Ammon's horn (tissue), 1 donor: ENCODE measurements around the gene PAGR1.
"Not testable (repeated sequence)": the region's sequence is repeated elsewhere in the genome, so short reads cannot be mapped to it uniquely, and the experiment has no call there.

ENCODE experiments used
- DNase-seq: peaks from one replicate; pipeline ENCODE4 v3.0.0-alpha.2; 2016; ENCODE audit warnings: low spot score

The PAGR1 gene

DNA sequence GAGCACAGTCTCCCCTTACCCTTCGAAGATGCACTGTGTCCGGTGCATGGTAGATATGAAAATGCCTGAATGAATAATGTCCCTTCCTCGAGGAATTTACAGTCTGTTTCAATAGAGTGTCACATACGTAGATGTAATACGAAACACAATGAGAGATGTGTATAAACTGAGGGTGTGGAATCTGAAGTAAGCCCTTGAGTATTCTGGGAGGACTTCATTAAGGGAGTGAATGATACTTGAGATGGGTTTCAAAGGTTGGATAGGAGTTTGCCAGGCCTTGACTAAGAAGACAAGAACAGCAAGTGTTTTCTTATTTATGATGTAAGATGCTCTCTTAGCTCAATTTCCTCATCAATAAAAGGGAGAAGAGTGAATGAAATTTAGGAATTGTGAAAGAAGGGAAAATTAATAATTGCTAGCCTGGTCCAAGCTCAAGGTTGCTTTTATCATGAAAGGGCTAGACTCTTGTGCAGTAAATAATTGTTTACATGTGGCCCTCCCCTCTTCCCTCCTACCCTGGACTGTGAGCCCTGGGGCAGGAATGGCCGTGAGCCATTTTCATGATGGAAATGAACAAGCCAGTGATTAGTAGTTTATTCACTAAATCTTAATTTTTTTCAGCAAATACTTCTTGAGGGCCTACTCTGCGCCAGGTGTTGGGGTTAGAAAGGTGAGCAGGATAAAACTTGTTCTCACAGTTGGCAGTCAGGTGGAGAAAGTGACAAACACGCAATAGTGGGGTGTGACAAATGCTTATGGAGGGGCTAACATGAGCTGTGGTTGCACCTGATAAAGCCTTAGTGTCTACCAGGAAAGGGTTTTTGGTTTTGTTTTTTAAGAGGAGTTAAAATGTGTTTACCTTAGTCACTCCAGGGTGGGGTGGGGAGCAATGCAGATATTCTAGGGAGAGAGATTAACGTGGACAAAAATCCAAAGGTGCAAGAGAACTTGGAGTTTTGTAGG lies 23.8 kb upstream of the PAGR1 start:
- DNase-seq, result no peak

DNA sequence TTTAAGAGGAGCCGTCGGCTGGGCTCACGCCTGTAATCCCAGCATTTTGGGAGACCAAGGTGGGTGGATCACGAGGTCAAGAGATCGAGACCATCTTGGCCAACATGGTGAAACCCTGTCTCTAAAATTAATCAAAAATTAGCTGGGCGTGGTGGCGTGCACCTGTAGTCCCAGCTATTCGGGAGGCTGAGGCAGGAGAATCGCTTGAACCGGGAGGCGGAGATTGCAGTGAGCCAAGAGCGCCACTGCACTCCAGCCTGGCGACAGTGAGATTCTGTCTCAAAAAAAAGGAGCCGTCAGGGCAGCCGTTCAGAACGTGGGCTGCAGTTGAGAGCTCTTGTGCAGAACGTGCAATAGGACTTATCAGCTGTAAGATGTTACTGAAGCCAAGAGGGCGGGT lies 22.8 kb upstream of the PAGR1 start:
- DNase-seq, result not testable (repeated sequence)

DNA sequence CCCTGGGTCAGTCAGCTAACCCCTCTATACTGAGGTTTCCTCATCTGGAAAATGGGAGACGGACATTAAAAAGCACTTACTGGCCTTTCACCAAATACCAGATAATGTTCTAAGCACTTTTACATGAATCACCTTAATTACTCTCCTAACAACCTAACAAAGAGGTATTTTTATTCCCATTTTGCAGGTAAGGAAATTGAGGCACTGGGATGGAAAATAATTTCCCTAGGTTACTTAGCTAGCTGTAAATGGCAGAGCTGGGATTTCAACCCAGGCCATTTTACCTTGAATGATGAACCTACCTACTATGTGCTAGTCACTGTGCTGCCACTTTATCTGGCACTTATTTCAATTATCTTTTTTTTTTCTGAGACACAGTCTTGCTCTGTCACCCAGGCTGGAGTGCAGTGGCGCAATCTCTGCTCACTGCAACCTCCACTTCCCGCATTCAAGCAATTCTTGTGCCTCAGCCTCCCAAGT lies 21.7 kb upstream of the PAGR1 start:
- DNase-seq, result no peak

DNA sequence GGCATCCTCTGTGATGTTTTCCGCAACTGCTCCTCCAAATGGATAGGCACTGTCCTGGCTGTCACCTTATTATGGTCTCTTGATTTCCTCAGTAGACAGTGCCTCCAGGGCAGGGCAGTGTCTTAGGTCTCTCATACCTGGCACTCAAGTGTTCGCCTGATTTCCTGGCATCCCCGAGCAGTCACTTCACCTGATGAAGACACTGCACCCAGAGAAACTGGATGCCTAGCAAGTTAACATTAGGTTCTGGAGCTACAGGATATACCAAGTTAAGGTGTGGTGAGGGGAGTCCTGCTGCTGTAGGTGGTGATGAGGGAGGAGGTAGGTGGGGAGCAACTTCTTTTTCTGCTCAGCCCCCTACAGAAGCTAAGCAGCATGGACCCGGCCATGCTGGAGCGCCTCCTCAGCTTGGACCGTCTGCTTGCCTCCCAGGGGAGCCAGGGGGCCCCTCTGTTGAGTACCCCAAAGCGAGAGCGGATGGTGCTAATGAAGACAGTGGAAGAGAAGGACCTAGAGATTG lies 13.5 kb upstream of the PAGR1 start:
- no peak for DNase-seq

DNA sequence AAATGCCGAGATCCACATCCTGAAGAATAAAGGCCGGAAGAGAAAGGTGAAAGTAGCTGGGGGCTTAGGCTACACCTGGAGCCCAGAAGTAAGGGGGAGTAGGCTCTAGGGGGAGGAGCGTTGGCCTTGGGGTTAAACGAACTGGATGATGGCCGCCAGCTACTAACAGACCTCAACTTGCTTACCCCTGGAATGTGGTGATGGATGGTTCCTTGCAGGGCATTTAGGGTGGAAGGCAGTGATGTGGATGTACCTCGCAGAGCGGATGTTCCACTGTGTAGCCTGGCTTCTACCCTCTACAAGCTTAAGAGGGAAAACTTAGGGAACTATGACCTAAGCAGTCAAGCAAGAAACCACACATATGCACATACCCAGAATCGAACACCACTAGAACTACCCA lies 11.9 kb upstream of the PAGR1 start:
- DNase-seq, result no peak

DNA sequence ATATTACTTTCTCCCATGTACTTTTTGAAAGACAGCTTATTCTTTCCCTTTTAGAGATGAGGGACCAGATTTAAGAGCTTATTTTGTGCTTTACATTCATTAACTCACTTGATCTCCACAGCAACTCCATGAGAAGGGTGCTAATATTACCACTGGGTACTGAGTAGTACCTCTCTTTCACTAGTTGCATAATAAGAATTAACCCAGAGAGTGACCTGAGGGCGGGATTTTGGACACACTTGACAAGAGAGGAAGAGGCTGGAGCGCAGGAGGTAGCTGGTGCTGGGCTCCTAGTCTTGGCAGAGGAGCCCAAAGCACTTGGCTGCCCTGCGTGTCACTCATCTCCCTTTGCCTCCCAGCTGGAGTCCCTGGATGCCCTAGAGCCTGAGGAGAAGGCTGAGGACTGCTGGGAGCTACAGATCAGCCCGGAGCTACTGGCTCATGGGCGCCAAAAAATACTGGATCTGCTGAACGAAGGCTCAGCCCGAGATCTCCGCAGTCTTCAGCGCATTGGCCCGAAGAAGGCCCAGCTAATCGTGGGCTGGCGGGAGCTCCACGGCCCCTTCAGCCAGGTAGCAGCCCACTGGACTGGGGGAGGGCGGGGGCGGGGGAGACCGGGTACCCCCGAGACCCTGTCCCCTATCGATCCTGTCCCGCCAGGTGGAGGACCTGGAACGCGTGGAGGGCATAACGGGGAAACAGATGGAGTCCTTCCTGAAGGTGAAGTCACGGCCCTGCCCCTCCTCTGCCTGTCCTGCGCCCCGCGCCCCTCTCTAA lies 11.3 kb upstream of the PAGR1 start:
- DNase-seq, result no peak

DNA sequence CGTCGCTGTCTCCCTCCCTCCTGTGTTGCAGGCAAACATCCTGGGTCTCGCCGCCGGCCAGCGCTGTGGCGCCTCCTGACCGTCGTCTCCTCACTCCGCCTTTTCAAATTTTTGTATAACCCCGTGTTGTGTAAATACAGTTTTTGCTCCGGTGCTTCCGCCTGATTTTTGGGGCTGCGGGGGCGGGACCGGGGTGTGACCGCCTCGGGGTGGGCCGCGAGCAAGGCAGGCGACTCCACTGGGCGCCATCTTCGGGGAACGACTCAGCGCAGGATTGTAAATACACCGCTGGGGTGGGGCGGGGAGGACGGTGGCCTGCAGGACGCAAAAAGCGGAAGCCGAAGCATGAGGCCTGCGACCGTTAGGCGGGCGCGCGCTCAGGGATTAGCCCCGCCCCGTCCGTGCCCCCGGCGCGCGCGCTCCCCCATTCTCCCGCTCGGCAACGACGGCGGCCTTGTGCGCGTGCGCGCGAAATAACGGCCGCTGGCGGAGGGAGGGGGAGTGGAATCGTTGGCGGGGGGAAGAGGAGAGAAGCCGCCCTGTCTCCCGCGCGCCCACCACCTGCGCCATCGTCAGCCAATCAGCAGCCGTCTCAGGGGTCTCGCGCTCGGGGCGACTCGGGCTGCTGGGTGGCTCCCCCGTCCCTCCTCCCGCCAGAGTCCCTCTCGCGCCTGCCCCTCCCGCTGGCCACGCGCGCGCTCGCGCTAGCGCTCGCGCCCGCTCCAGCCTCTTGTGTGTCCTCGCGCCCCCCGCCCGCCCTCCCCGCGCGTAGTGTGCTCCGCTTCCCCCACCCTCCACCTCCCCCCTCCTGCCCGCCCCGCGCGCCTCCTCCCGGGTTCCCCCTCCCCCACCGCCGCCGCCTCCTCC lies 10.5 kb upstream of the PAGR1 start:
- DNase-seq, result peak; percentile 97

DNA sequence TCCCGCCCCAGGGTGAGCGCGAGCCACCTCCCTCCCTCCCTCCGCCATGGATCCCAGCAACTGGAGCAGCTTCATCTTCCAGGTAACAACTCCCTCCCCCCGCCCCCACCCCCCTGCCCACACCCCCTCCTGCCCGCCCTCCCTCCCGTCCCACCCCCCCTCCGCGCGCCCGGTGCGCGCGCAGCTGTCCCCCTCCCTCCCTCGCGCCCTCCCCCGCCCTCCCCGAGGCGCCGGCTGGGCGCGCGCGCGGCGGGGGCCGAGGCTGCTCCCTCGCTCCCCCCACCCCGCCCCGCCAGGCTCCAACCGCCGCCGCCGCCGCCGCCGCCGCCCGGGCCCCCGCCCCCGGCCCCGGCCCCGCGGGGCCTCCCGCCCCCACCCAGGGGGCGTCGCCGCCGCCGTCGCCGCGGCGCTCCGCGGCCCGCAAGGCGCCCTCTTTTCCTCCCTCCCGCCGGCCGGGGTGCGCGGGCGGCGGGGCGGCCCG lies 9.8 kb upstream of the PAGR1 start, which contains the start of gene MAZ:
TSS of gene MAZ (plus strand) at position 431 of the 481 bp plus-strand sequence. CDS start 173 bp downstream, outside the sequence.
- DNase-seq, result peak; percentile 66

DNA sequence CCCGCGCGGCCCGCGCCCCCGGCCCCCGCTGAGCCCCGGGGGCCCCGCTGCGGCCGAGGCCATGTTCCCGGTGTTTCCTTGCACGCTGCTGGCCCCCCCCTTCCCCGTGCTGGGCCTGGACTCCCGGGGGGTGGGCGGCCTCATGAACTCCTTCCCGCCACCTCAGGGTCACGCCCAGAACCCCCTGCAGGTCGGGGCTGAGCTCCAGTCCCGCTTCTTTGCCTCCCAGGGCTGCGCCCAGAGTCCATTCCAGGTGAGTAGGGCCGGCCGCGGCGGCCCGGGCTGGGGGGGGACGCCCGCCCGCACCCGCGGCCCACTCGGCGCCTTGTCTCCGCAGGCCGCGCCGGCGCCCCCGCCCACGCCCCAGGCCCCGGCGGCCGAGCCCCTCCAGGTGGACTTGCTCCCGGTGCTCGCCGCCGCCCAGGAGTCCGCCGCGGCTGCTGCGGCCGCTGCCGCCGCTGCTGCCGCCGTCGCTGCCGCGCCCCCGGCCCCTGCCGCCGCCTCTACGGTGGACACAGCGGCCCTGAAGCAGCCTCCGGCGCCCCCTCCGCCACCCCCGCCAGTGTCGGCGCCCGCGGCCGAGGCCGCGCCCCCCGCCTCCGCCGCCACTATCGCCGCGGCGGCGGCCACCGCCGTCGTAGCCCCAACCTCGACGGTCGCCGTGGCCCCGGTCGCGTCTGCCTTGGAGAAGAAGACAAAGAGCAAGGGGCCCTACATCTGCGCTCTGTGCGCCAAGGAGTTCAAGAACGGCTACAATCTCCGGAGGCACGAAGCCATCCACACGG lies 9.1 kb upstream of the PAGR1 start:
- no peak for DNase-seq

DNA sequence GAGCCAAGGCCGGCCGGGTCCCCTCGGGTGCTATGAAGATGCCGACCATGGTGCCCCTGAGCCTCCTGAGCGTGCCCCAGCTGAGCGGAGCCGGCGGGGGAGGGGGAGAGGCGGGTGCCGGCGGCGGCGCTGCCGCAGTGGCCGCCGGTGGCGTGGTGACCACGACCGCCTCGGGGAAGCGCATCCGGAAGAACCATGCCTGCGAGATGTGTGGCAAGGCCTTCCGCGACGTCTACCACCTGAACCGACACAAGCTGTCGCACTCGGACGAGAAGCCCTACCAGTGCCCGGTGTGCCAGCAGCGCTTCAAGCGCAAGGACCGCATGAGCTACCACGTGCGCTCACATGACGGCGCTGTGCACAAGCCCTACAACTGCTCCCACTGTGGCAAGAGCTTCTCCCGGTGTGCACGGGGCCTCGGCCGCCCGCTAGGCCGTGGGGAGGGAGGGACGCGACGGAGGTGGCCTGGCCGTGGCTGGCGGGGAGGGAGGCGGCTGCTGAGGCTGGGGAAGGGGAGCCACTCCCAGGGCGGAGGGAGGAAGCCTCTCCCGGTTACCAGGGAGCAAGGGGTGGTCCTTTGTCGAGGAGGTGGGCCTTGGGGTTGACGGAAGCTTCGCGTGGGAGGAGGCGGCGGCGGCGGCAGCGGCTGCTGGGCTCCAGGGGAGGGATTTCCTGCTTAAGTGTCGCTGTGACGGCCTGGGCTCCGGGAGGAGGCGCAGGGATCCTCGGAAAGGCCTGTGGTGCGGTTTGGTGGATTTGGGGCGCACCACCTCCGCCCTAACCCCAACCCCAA lies 8.3 kb upstream of the PAGR1 start:
- peak; percentile 93 for DNase-seq

DNA sequence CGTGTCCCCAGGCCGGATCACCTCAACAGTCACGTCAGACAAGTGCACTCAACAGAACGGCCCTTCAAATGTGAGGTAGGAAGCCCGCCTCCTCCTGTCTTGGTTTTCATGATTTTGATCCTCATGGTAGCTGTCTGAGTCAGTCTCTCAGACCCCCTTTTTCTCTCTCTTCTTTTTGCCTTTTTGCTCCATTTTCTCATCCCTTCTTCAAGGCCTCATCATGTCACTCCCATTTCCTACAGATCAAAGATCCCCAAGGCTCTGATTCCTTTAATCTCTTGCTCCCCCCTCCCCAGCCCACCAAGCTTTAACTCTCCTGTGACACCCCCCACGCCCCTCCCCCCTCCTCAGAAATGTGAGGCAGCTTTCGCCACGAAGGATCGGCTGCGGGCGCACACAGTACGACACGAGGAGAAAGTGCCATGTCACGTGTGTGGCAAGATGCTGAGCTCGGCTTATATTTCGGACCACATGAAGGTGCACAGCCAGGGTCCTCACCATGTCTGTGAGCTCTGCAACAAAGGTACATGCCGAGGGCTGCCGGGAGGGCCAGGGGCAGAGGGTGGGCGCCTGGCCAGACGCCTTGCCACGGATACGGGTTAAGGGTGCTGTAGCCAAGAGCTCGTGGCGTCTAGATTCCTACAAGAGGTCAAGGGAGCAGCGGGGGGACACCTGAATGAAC lies 7.6 kb upstream of the PAGR1 start:
- DNase-seq, result no peak

DNA sequence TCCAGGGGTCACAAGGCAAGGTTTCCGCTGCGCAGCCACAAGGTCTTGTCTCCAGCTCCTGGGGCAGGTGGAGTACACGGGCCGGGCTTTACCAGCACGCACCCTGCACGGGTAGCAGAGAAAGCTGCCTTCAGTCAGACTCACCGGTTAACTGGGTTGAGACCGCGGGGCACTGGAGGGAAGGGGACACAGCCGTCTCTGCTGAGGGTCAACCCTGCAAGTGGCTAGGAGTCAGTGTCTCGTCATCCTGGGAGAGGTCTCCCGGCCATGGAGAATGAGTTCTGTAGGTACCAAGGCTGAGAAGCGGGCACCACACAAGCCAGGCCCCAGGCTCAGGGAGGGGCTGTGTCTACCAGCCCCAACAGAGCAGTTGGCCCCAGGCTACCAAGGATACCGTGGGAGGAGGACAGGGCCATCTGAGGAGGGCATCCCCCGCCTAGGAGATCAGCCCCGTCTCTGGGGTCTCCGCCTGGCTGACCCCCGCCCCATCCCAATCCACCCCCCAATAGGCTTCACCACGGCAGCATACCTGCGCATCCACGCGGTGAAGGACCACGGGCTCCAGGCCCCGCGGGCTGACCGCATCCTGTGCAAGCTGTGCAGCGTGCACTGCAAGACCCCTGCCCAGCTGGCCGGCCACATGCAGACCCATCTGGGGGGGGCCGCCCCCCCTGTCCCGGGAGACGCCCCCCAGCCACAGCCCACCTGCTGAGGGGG lies 6.8 kb upstream of the PAGR1 start:
- DNase-seq, result no peak

DNA sequence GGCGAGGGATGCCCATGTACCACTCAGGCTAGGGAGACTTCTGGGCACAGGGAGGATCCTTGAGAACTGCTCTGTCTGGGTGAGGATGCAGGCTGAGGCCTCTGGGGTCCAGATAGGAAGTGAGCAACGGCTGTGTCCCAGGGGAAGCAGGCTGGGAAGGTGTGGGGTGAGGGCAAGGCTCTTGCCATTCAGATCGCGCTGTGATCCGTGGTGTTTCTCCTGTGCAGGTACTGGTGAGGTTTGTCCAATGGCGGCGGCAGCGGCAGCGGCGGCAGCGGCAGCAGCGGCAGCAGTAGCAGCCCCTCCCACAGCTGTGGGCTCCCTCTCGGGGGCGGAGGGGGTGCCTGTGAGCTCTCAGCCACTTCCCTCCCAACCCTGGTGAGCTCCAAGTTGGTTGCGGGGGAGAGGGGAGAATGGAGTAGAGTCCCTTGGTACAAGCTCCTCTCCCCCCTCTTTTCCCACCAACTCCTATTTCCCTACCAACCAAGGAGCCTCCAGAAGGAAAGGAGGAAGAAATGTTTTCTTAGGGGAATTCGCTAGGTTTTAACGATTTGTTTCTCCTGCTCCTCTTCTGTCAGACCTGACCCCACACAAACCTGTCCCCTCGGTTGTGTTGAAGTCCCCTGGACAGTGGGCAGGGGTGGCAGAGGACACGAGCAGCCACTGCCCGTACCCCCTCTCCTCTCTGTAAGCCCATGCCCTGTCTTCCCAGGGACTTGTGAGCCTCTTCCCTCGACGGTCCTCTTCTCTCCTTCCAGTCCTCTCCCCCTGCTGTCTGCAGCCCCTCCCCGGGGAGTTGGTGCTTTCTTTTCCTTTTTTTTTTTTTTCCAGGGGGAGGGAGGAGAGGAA lies 5.9 kb upstream of the PAGR1 start:
- DNase-seq, result no peak

DNA sequence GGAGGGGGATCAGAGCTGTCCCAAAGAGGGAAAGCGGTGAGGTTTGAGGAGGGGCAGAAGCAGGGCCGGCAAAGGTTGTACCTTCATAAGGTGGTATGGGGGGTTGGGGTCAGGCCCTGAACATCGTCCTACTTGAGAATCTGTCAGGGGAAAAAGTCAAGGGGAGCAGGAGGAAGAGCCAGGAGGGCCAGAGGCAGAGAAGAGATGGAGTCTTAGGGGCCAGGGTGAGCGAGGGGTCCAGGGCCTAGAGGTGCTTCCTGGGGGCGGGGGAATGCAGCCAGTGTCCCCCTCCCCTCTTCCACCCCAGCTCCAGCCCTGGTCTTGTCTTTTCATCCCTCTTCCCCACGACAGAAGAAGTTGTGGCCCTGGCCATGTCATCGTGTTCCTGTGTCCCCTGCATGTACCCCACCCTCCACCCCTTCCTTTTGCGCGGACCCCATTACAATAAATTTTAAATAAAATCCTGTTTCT lies 5.2 kb upstream of the PAGR1 start:
- DNase-seq, result no peak

DNA sequence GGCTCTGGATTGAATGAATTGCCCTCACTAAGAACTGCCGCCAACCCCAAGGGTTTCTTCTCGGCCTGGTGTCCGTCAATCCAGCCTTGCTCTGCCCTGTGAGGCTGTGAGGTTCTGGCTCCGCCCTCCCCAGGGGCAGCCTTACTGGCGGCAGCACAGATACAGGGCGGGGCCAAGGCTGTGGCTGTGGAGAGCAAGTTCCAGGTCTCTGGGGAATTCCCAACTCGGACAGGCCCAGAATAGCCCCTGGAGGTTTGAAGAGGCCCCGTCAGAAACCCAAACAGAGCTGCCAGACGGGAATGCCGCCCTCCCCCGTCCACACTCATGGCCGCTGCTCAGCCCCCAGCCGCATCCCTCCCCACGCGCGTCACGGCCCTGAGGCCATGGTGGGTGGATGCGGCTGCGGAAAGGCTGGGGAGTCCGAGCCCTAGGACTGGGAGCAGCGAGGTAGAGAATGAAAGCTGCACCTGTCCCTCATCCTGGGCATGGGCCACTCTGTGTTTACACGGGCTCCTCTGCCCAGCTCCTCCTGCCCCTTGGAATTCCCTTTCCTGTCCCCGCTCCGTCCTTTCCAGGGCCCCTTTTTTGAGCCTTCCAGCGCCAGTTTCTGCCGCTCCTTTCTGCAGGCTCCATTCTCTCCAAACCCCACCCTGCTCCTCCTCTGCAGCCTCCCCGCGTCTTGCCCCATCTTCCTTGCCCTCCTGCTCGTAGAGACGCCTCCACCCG lies 4.6 kb upstream of the PAGR1 start:
- DNase-seq, result peak; percentile 98

DNA sequence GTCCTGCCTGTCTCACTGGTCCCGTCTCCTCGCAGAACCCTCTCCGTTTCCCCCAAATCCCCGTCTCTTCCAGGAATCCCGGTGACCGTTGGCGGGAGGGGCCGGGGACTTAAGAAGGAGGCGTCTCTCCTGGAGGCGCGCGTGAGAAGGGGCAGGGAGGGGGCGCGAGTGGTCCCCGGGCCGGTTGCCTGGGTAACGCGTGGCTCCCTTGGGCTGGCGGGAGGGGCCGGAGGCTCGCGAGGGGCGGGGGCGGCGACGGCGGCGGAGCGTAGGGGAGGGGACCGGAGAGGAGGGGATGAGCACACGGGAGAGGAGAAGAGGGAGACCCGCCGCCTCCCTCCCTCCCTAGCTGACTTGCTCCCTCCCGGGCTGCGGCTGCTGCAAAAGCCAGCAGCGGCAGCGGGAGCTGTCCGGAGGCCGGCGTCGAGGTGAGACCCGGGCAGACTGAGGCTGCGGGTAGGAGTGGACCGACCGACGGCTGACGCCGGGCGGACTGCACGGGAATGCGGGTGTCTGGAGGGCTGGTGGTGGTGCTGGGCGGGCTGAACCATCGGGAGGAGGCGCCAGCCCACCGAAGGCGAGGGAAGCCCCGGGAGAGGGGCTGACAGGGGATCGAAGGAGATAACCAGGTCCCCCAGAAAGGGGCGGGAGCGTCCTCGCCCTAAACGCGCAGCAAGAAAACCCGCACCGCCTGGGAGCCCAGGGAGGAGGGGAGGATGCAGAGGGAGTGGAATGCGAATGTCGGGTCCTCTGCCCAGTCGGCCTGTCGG lies 3.9 kb upstream of the PAGR1 start, which contains the start of gene PRRT2:
TSS of gene PRRT2 (plus strand) at position 298 of the 770 bp plus-strand sequence. CDS start 862 bp downstream, outside the sequence.
- peak; percentile 82 for DNase-seq
